ENCODE results near the gene CDHR1. TPM values are rescaled to one million over a fixed set of nuclear protein-coding genes. Genes with fewer than 3 reads are reported as not detected.

Gene CDHR1
- total RNA-seq, 4 donors from 2014 or later: 0.16 to 0.24 TPM; not detected in 2

DNA sequence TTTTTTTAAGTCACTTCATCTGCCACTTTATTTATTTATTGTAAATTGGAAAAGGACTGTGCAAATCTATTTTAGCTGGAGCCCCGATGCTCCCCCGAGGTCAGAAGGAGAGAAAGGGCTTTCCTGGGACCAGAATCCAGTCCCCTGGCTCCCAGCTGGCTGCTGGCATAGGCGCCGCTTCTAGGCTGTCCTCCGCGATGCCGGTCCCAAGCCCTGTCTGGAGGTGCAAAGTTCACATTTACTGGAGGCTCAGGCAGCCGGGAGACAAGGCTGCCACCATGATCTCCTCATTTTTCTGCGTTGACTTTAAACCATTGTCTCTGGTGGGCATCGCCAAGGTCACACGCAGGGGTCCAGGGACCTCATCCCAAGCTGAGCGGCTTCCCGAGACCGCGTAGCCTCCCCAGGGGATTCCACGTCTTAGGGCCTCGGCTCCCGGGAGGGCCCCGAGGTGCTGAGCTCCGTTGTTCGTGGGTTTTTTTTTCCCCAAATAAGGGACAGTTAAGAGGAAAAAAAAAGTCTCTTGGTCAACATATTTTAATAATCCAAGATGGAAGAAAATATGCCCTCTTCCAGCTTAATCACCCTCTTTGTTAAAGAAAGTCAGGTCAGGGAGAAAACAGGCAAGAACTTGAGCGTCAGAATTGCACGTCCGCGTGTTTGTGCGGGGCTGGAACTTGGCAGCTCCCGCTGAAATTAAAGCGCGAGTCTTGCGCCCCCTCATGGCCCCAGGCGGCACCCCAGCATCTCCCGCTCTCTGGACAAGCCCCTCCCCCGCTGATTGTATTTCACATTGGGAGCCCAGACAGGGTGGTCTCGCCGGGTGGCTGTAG is 62.4 kb downstream of the CDHR1 start:
- ATAC-seq (ENCODE audit: low FRiP score) (no peak), DNase-seq (ENCODE audit: low spot score) (no peak)
- TF ChIP-seq, protein P1, sequence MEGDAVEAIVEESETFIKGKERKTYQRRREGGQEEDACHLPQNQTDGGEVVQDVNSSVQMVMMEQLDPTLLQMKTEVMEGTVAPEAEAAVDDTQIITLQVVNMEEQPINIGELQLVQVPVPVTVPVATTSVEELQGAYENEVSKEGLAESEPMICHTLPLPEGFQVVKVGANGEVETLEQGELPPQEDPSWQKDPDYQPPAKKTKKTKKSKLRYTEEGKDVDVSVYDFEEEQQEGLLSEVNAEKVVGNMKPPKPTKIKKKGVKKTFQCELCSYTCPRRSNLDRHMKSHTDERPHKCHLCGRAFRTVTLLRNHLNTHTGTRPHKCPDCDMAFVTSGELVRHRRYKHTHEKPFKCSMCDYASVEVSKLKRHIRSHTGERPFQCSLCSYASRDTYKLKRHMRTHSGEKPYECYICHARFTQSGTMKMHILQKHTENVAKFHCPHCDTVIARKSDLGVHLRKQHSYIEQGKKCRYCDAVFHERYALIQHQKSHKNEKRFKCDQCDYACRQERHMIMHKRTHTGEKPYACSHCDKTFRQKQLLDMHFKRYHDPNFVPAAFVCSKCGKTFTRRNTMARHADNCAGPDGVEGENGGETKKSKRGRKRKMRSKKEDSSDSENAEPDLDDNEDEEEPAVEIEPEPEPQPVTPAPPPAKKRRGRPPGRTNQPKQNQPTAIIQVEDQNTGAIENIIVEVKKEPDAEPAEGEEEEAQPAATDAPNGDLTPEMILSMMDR (IDR thresholded peaks at IDR 0.05): no peak

DNA sequence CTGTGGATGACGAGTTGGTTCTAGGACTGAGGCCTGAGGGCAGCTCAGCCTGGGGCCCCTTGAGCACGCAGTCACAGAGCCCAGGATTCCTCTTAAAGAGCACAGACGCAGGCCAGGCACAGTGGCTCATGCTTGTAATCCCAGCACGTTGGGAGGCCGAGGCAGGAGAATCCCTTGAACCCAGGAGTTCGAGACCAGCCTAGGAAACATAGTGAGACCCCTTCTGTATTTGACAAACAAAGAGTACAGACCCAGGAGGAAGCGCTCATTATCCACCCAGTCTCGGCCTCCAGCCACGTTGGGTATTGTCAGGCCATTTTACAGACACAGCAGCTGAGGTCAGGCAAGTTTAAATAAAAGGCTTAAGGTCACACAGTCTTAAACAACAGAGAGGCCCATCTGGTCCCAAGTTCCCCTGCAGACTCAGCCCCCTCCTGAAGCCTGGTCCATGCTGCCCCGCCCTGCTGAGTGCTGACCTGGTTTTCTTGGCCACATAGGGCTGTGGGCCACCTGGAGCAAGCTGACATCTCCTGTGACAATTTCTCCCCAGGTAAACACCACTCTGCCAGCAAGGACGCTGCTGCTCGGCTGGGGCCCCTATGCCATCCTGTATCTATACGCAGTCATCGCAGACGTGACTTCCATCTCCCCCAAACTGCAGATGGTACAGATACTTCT is 63.1 kb downstream of the CDHR1 start:
- DNase-seq (ENCODE audit: low spot score): no peak
- TF ChIP-seq, protein P1 (IDR thresholded peaks at IDR 0.05): no peak
- no peak for ATAC-seq (ENCODE audit: low FRiP score)

DNA sequence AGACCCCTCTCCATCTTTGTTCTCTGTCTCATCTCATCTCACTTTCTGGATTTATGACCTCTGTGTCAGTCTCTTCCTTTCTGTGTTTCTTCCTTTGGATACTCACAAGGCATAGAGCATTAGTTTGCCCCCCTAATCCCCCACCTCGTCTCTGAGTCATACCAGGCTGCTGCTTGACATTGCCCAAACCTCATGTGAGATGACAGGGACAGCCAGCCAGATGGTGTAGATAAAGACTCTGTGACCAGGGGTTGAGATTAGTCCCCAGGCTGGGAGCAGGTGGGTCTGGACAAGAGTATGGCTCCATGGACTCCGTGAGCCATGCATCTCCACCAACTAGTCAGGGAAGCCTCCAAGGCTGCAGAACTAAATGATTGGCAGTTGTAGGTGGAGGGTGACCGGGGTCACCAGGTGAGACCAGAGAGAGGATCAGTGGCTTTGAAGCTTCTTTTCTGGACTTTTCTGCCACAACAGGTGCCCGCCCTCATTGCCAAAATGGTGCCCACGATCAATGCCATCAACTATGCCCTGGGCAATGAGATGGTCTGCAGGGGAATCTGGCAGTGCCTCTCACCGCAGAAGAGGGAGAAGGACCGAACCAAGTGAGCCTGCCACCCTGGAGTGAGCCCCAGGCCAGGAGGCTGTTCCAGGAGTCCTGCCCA is 63.8 kb downstream of the CDHR1 start:
- ATAC-seq (ENCODE audit: low FRiP score): no peak
- TF ChIP-seq, protein P1 (IDR thresholded peaks at IDR 0.05): no peak
- no peak for DNase-seq (ENCODE audit: low spot score)

DNA sequence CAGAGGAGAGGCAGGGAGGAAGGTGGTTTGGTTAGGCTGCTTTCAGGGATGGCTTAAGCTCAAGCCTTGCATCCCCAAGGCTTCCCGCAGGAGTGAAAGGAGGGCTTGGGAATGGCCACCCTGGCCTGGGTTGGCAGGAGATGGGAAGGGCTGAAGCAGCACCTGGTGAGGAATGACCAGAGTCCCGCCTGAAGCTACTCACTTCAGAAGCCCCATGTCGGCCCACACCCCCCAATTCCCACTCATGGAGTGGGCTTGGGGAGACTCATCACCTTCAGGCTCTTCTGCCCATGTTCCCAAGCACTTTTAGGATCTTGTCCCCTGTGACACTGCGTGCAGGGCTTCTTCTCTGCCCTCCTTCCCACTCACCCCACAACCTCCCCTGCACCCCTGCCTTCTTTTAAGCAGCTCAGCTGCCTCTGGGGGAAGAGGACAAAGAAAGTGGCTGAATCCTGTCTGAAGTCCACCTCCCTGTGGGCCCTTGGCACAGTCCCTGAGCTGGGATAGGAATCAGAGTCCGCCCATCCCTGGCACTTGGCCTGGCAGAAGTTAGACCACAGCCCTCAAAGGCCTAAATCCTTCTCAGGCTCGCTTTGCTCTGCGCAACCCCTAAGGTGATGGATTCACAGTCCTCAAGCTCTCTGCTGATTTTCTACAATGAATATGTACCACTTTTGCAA is 67.0 kb downstream of the CDHR1 start:
- DNase-seq (ENCODE audit: low spot score) (no peak), ATAC-seq (ENCODE audit: low FRiP score) (no peak)
- TF ChIP-seq, protein P1 (IDR thresholded peaks at IDR 0.05): no peak

DNA sequence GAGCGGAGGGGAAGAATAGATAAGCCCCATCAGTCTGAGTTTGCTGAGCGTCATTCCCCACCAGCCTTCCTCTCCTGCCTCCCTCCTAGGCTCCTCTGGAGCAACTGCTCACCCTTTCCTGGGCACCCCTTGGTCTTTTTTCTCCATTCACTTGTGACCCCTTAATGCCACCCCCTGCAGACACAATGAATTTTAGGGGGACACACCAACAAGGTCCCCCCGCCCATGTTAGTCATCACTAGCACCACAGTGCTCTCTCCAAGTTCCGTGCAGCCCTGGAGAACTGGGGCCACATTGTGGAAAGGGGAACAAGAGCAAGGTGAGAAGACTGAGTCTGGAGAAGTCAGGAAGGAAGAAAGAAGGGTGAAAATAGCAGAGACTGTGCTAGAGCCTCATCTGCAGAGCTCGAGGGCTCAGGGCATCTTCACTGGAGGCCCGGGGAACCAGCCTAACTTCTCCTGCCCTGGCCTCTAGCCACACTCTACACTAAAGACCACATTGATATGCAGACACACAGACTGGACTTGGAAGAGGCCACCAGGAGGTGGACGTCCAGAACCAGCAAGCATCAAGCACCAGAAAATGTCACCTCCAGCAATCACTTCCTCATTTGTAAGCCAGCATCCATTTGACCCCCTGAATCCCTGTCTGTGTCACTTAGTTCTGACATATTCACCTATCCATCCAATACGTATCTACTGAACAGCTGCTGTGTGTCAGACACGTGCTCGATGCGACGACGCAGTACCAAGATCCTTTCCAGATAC is 68.0 kb downstream of the CDHR1 start:
- no peak for ATAC-seq (ENCODE audit: low FRiP score)
- DNase-seq (ENCODE audit: low spot score): no peak
- TF ChIP-seq, protein P1 (IDR thresholded peaks at IDR 0.05): no peak

DNA sequence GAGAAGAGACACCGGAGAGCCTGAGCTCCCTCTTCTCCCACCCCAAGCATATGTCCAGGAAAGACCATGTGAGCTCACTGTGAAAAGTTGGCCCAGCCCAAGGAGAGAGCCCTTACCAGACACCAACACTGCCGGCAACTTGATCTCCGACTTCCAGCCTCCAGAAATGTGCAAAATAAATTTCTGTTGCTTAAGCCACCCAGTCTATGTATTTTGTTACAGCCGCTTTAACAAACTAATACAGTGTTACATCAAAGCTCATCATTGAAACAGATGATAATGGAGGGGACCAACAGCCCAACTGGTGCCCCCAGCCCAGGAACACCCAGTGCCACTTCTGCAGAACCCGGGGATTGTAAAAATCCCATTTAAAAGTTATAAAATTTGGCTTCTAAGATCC is 69.4 kb downstream of the CDHR1 start:
- no peak for ATAC-seq (ENCODE audit: low FRiP score)
- TF ChIP-seq, protein P1 (IDR thresholded peaks at IDR 0.05): no peak
- no peak for DNase-seq (ENCODE audit: low spot score)

Data from omental fat pad (tissue), 4 donors.